ENCODE data around the gene BRI3.

The BRI3 gene

DNA sequence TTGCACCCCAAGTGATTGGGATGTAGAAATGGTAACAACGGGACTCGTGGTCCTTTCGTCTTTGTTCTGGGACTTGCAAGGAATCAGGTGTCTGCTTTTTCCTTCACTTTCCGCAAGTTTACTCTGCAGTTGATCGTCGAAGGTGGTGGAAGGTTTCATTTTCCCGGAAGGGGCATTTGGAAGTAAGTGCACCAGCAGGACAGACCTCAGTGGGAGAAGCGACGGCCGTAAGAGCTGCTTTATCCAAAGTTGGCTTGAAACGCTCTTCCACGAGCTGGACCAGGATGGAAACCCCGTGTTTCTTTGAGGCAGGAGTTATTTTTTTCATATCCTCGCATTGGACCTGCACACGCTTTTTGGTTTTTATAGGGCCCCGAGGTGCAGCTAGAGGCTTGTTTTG lies 1.2 kb downstream of the BRI3 start:
- Histone ChIP-seq H3K9ac (ENCODE audit: low read depth, low read length) (peak overlapping the region; percentile 77; the same call in 1 of the 2 replicates), H3K4me1 (ENCODE audit: insufficient read depth, low read length) (peaks cover 7% of the 10 kb centered on the region; the same call in 1 of the 2 replicates), H3K4me3 (ENCODE audit: low read length) (peak overlapping the region; percentile 76), H3K9me3 (ENCODE audit: insufficient read depth, low read depth, low read length) (no peaks in the 10 kb centered on the region), H3K36me3 (ENCODE audit: insufficient read depth, low read depth, low read length) (peaks cover 10% of the 10 kb centered on the region; the same call in 1 of the 2 replicates), H3K27ac (ENCODE audit: low read length) (no peak overlapping the region), H3K27me3 (ENCODE audit: insufficient read depth, low read length) (no peaks in the 10 kb centered on the region; the same call in 1 of the 2 replicates)

DNA sequence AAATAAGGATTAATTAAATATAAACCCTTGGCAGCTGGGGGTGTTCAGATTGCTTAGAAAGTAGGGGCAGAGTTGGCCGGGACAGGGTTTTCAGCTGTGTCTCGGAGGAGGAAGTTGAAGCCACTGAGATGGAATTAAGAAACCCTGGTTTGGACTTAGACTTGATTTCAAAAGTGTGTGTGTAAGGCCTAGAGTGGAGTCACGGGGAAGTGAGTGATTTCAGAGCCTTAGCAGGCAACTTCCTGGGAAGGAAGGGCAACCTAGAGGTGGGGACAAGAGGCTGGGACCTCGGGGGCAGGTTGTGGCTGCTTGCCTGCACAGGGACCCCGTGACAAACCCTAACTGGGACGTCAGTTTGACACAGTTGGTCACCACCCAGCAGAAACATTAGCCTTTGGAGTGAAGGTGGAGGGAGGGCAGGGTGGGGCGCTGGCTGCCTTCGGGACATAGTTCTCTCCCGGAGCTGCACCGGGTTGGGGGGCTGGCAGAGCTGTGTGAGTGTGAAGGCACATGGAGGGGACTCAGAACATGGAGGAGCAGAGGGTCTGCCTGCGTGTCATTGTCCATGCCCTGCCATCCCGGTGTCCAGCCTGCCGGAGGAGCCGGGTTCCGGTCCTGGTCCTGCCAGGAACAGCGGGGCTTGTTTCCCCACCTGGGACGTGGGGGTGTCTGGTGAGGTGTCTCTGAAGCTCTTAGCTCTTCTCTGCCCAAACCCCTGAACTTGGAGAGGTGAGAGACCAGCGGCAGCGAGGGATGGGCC lies 1.8 kb downstream of the BRI3 start:
- Histone ChIP-seq H3K27ac (ENCODE audit: low read length) (no peak overlapping the region), H3K4me3 (ENCODE audit: low read length) (peak overlapping the region; percentile 76; the same call in 1 of the 2 replicates), H3K9ac (ENCODE audit: low read depth, low read length) (no peak overlapping the region), H3K4me1 (ENCODE audit: insufficient read depth, low read length) (peaks cover 7% of the 10 kb centered on the region; the same call in 1 of the 2 replicates), H3K36me3 (ENCODE audit: insufficient read depth, low read depth, low read length) (peaks cover 10% of the 10 kb centered on the region; the same call in 1 of the 2 replicates), H3K9me3 (ENCODE audit: insufficient read depth, low read depth, low read length) (no peaks in the 10 kb centered on the region), H3K27me3 (ENCODE audit: insufficient read depth, low read length) (no peaks in the 10 kb centered on the region; the same call in 1 of the 2 replicates)

DNA sequence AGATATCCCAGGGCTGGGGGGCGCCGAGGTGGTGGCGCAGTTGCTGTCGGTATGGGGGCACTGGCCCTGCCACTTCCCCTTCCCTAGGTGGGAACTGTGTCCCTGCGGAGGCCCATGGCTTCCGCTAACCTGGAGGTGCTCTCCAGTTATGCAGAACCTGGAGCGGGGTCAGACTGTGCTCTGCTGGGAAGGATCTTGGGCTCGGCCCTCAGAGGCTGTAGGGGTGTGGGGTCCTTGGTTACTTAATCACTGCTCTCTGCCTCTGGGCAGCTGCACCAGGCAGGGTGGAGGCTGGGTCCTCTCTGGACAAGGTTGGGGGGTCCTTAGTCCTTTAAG lies 2.4 kb downstream of the BRI3 start:
- no peak overlapping the region for H3K9ac ChIP-seq (ENCODE audit: low read depth, low read length)
- peaks cover 15% of the 10 kb centered on the region for H3K36me3 ChIP-seq (ENCODE audit: insufficient read depth, low read depth, low read length)
- no peak overlapping the region for H3K27ac ChIP-seq (ENCODE audit: low read length)
- H3K27me3 ChIP-seq (ENCODE audit: insufficient read depth, low read length), result no peaks in the 10 kb centered on the region; the same call in 1 of the 2 replicates
- H3K9me3 ChIP-seq (ENCODE audit: insufficient read depth, low read depth, low read length), result no peaks in the 10 kb centered on the region
- H3K4me3 ChIP-seq (ENCODE audit: low read length), result no peak overlapping the region
- H3K4me1 ChIP-seq (ENCODE audit: insufficient read depth, low read length), result peaks cover 7% of the 10 kb centered on the region; the same call in 1 of the 2 replicates

DNA sequence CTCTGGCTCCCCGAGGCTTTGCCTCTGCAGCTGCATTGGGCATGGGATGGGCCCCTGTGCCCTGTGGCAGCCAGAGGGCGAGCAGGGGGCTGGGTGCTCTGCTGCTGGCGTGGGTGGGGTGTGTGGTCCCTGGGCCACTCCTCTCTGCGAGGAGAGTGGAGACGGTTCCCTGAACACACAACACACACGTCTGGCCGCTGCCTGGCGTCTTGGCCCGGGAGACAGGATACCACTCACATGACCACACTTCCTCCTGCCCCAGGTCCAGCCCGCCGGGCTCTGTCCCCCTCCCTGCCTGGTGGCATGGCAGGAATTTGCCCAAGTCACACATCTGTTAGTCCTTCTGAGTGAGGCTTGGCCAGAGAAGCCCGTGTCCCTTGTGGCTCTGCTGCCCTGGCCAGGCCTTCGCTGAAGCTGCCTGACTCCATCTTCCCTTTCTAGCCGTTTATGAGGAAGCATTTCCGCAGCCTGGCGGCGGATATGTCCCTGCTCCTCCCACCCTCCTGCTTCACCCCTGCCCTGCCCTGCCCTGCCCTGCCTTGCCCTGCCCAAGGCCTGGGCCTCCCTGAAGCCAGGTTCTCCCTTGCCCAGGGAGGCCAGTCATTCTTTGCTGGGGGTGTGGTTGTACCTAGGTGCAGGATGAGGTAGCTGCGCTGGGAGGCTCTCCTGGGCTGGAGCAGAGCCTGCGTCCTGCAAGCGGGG lies 3.0 kb downstream of the BRI3 start:
- Histone ChIP-seq H3K9ac (ENCODE audit: low read depth, low read length) (no peak overlapping the region), H3K27me3 (ENCODE audit: insufficient read depth, low read length) (no peaks in the 10 kb centered on the region; the same call in 1 of the 2 replicates), H3K4me1 (ENCODE audit: insufficient read depth, low read length) (peaks cover 7% of the 10 kb centered on the region; the same call in 1 of the 2 replicates)

DNA sequence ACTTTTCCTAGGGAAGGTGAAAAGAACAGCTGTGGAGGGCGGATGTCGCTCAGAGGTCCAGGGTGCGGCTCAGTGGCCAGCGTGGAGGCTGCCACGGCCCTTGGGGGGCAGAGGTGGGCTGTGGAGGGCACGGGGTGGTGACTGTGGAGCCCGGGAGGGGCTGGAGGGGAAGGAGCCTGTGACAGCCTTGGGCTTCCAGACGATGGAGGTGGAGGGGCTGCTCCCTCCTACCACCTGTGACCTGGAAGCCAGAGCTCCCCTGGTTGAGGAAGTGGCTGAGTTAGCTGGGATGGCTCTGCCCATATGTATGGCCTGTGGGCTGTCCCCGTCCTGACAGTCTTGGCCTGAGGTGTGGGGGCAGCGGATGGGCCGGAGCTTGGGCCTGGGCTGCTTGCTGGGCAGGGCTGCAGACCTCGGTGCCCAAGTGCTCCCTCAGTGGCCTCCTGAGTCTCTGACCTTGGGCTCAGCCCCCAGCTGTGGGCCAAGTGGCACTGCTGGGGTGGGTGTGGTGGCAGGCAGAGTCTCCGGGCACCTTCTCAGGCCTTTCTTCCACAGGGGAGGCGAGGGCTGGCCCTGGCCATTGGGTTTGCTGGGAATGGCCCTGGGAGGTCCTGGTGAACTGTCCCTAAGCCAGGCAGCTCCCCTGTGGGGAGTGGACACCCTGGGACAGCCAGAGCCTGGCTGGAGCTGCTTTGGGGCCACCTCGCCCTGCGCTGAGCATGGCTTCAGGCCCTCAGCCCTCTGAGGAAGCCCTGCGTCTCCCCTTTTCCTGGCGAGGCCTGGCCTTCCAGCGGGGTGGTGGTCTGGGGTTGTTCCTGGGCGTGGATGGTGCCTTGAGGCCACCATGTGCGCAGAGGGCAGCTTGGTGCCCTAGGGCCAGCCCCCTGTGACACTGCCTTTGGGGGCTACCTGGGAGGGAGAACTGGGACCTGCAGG lies 3.9 kb downstream of the BRI3 start:
- Histone ChIP-seq H3K27me3 (ENCODE audit: insufficient read depth, low read length) (no peaks in the 10 kb centered on the region; the same call in 1 of the 2 replicates), H3K4me1 (ENCODE audit: insufficient read depth, low read length) (peaks cover 7% of the 10 kb centered on the region; the same call in 1 of the 2 replicates), H3K36me3 (ENCODE audit: insufficient read depth, low read depth, low read length) (peaks cover 22% of the 10 kb centered on the region), H3K9ac (ENCODE audit: low read depth, low read length) (no peak overlapping the region), H3K4me3 (ENCODE audit: low read length) (no peak overlapping the region), H3K9me3 (ENCODE audit: insufficient read depth, low read depth, low read length) (no peaks in the 10 kb centered on the region), H3K27ac (ENCODE audit: low read length) (no peak overlapping the region)

More for the DNA sequence above, 3.0 kb downstream of the BRI3 start:
- H3K27ac ChIP-seq (ENCODE audit: low read length), result no peak overlapping the region
- no peak overlapping the region for H3K4me3 ChIP-seq (ENCODE audit: low read length)
- peaks cover 19% of the 10 kb centered on the region for H3K36me3 ChIP-seq (ENCODE audit: insufficient read depth, low read depth, low read length)
- H3K9me3 ChIP-seq (ENCODE audit: insufficient read depth, low read depth, low read length), result no peaks in the 10 kb centered on the region

DNA sequence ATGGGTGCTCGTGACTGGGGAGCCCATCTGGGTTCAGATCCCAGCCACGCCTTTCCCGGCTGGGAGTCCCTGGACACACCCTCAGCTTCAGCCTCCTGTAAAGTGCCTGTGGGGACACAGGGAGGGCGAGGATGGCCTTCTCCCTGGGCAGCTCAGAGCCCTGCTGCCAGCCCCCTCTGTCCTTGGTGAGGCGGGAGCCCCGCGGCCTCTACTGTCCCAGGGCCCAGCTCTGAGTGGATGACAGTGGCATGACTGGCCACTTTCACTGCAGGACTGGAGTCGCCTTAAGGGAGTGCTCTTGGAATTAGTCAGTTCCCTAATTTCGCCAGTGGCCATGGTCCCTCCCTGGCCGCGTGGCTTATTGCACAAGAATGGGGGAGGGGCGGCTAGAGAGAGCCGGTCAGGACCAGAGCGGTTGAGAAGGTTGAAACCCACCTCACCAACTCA lies 4.6 kb downstream of the BRI3 start:
- H3K4me3 ChIP-seq (ENCODE audit: low read length), result no peak overlapping the region
- H3K9ac ChIP-seq (ENCODE audit: low read depth, low read length), result no peak overlapping the region

DNA sequence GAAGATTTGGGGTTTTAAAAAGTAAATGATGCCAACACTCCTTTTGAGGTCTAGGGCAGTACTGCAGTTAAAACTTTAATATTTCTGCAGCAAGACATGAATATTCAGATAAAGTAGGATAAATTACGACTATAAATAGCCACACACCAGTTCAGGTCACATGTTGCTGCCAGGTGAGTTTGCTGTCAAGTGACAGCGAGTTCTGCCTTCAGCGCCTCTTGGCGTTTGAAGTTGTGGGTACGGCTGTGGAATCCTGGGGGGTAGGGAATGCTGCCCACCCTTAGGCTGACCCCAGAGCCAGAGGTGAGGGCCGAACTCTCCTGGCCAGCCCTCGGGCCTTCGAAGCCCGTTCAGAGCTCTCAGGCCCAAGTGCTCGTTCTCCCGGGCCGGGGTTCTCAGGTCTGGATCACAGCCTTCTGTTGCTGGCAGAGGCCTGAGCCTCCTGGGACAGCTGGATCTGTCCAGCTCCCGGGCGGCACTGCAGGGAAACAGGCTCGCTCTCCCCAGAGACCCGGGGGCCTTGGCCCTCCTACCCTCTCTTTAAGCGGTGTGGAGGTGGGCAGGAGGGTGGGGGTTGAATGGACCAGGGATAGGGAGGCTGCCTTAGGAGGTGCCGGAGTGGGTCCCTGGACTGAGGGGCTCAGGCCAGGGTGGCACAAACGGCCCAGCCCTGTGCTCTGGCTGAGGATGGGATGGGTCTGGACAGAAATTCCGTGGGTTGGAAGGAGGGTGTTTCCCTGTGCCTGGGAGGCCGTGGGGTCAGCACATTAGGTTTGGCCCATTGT lies 5.4 kb downstream of the BRI3 start:
- Histone ChIP-seq H3K9ac (ENCODE audit: low read depth, low read length) (no peak overlapping the region), H3K27ac (ENCODE audit: low read length) (no peak overlapping the region), H3K4me3 (ENCODE audit: low read length) (no peak overlapping the region), H3K9me3 (ENCODE audit: insufficient read depth, low read depth, low read length) (no peaks in the 10 kb centered on the region), H3K27me3 (ENCODE audit: insufficient read depth, low read length) (no peaks in the 10 kb centered on the region; the same call in 1 of the 2 replicates), H3K4me1 (ENCODE audit: insufficient read depth, low read length) (peaks cover 7% of the 10 kb centered on the region; the same call in 1 of the 2 replicates), H3K36me3 (ENCODE audit: insufficient read depth, low read depth, low read length) (peaks cover 33% of the 10 kb centered on the region)

More for the DNA sequence above, 4.6 kb downstream of the BRI3 start:
- Histone ChIP-seq H3K36me3 (ENCODE audit: insufficient read depth, low read depth, low read length) (peaks cover 25% of the 10 kb centered on the region), H3K9me3 (ENCODE audit: insufficient read depth, low read depth, low read length) (no peaks in the 10 kb centered on the region), H3K27ac (ENCODE audit: low read length) (no peak overlapping the region), H3K27me3 (ENCODE audit: insufficient read depth, low read length) (no peaks in the 10 kb centered on the region; the same call in 1 of the 2 replicates), H3K4me1 (ENCODE audit: insufficient read depth, low read length) (peaks cover 7% of the 10 kb centered on the region; the same call in 1 of the 2 replicates)

DNA sequence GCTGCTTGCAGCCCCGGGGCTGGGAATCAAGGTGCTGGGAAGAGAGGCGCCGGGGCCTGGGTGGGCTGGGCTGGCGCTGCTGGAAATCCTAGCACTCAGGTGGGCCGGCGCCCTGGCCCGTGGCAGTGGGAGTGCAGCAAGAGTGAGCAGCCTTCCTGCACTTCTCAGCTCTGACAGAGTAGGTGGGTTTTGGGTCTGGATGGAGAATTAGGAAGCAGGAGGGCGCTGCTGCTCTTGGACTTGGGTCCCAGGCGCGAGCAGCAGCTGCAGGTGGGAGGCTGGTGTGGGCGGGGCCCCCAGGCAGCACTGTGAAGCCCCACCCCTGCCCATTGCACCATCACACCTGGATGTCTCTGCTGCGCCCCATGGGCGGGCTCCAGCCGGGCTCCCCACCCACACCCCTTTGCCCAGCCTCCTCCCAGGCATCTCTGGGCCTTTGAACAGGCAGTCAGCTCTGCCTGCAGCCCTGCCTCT lies 6.0 kb downstream of the BRI3 start:
- no peaks in the 10 kb centered on the region for H3K9me3 ChIP-seq (ENCODE audit: insufficient read depth, low read depth, low read length)
- peaks cover 39% of the 10 kb centered on the region for H3K36me3 ChIP-seq (ENCODE audit: insufficient read depth, low read depth, low read length)
- H3K9ac ChIP-seq (ENCODE audit: low read depth, low read length), result no peak overlapping the region
- no peak overlapping the region for H3K27ac ChIP-seq (ENCODE audit: low read length)
- peaks cover 5% of the 10 kb centered on the region; the same call in 1 of the 2 replicates for H3K4me1 ChIP-seq (ENCODE audit: insufficient read depth, low read length)
- no peaks in the 10 kb centered on the region; the same call in 1 of the 2 replicates for H3K27me3 ChIP-seq (ENCODE audit: insufficient read depth, low read length)
- no peak overlapping the region for H3K4me3 ChIP-seq (ENCODE audit: low read length)

DNA sequence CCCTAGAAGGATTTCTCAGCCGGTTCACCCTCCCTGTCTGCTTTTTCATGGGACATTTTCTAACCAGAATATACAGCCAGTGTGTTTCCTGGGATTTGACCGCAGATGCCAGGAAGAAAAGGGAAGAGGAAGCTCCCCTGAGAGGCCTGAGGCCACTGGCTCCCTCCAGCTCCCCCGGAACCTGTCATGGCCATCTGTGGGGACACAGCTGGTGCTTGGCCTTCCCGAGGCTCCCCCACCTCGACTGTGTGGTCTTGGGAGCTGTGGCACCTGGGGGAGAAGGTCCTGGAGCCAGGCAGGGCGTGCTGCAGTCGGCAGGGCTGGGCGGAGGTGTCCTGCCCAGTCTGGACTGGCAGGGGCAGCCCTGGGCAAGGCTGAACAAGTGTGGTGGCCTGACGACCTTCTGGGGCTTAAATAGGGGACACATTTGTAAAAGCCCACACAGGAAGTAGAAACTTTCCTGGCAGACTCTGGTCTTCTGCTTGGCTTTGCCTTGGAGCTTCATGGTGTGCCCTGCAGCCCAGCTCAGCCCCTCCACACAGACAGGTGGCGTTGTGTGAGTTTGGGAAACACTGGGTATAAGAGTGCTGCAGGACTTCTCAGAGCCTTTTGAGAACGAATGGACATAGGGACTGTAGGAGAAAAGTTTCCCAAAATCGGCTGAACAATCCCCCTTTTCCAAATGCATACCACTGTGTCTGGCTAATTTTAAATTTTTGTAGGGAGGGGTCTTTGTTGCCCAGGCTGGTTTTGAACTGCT lies 6.8 kb downstream of the BRI3 start:
- Histone ChIP-seq H3K9ac (ENCODE audit: low read depth, low read length) (no peak overlapping the region), H3K27ac (ENCODE audit: low read length) (no peak overlapping the region), H3K27me3 (ENCODE audit: insufficient read depth, low read length) (no peaks in the 10 kb centered on the region), H3K4me1 (ENCODE audit: insufficient read depth, low read length) (0 out of 2 replicates have a peak, but pooled peaks cover 2% of the 10 kb centered on the region), H3K9me3 (ENCODE audit: insufficient read depth, low read depth, low read length) (no peaks in the 10 kb centered on the region), H3K36me3 (ENCODE audit: insufficient read depth, low read depth, low read length) (peaks cover 42% of the 10 kb centered on the region), H3K4me3 (ENCODE audit: low read length) (no peak overlapping the region)

DNA sequence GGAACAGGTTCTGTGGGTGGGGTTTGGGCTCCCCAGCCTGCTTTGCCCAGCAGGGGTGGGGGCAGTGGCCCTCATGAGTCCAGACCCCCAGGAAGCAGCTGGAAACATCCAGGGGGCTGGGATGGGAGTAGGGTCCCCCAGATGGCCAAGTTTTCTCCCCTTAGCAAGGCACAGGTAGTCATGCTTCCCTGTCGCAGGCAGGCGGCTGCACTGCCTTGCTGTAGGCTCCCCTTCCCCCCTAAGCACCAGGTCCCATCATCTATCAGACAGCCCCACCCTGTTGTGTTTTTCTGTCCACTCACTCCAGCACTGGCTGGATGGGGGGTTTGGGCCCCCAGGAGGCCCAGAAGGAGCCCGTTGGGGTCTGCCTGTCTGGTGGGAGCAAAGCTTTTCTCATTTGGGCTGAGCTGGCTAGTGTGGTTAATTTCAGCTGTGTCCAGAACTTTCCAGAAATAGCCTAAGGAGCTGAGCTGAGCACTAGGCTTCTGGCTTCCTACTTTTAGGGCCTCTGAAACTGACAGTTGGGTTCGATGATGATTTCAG lies 7.9 kb downstream of the BRI3 start:
- H3K9ac ChIP-seq (ENCODE audit: low read depth, low read length), result no peak overlapping the region
- no peak overlapping the region for H3K27ac ChIP-seq (ENCODE audit: low read length)

More for the DNA sequence above, 7.9 kb downstream of the BRI3 start:
- Histone ChIP-seq H3K4me3 (ENCODE audit: low read length) (no peak overlapping the region), H3K36me3 (ENCODE audit: insufficient read depth, low read depth, low read length) (peaks cover 48% of the 10 kb centered on the region), H3K9me3 (ENCODE audit: insufficient read depth, low read depth, low read length) (no peaks in the 10 kb centered on the region), H3K4me1 (ENCODE audit: insufficient read depth, low read length) (peaks cover 2% of the 10 kb centered on the region; the same call in 1 of the 2 replicates), H3K27me3 (ENCODE audit: insufficient read depth, low read length) (no peaks in the 10 kb centered on the region)
